ENCODE data around the gene PPM1M.

PPM1M gene

GRCh38 chr3:52211268-52211891 lies 34.2 kb upstream of the PPM1M start:
- H3K4me3 ChIP-seq (ENCODE audit: low read depth in 1 of 2, low read length in 1 of 2) = peak overlapping the region; percentile 25 to 37
- H3K9me3 ChIP-seq = no peaks in the 10 kb centered on the region
- peaks cover 94% of the 10 kb centered on the region for H3K36me3 ChIP-seq
- peaks cover 44 to 63% of the 10 kb centered on the region in 2 experiments for H3K4me1 ChIP-seq (ENCODE audit: control insufficient read depth in 1 of 2, insufficient read depth in 1 of 2, low read depth in 1 of 2, low read length in 1 of 2)
- H3K27me3 ChIP-seq = no peaks in the 10 kb centered on the region
- peak overlapping the region; percentile 88 for H3K27ac ChIP-seq
- TF ChIP-seq, protein P1, sequence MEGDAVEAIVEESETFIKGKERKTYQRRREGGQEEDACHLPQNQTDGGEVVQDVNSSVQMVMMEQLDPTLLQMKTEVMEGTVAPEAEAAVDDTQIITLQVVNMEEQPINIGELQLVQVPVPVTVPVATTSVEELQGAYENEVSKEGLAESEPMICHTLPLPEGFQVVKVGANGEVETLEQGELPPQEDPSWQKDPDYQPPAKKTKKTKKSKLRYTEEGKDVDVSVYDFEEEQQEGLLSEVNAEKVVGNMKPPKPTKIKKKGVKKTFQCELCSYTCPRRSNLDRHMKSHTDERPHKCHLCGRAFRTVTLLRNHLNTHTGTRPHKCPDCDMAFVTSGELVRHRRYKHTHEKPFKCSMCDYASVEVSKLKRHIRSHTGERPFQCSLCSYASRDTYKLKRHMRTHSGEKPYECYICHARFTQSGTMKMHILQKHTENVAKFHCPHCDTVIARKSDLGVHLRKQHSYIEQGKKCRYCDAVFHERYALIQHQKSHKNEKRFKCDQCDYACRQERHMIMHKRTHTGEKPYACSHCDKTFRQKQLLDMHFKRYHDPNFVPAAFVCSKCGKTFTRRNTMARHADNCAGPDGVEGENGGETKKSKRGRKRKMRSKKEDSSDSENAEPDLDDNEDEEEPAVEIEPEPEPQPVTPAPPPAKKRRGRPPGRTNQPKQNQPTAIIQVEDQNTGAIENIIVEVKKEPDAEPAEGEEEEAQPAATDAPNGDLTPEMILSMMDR (IDR thresholded peaks at IDR 0.05) = no peak

DNA sequence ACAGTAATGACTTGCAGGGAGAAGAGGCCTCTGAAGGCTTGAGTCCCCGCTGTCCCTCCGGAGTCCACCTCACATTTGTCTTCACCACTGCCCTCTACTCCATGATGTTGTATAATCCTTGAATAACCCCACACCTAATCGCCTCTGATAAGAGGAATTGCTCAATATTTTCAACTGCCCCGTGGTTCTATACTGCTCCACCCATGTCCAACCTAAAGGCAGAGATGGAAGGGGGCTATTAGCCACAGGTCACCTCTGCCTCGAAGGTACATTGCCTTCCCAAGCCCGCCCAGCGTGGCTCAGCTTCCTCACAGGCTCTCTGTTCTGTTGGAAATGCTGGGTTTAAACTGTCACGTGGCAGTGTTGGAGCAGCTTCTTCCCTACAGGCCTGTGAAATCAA lies 32.6 kb upstream of the PPM1M start:
- Histone ChIP-seq H3K4me1 (ENCODE audit: control insufficient read depth in 1 of 2, insufficient read depth in 1 of 2, low read depth in 1 of 2, low read length in 1 of 2) (peaks cover 58 to 77% of the 10 kb centered on the region in 2 experiments), H3K36me3 (peaks cover 81% of the 10 kb centered on the region), H3K27ac (peak overlapping the region; percentile 88), H3K27me3 (no peaks in the 10 kb centered on the region), H3K9me3 (no peaks in the 10 kb centered on the region), H3K4me3 (ENCODE audit: low read depth in 1 of 2, low read length in 1 of 2) (no peak overlapping the region)
- TF ChIP-seq, protein P1 (IDR thresholded peaks at IDR 0.05) = no peak

- Histone ChIP-seq H3K36me3 (peaks cover 72% of the 10 kb centered on the region), H3K4me1 (ENCODE audit: control insufficient read depth in 1 of 2, insufficient read depth in 1 of 2, low read depth in 1 of 2, low read length in 1 of 2) (peaks cover 57 to 79% of the 10 kb centered on the region in 2 experiments)
- TF ChIP-seq, protein P1 (IDR thresholded peaks at IDR 0.05) = no peak
These were observed 31.7 kb upstream of the PPM1M start for GRCh38 chr3:52213901-52214300.

DNA sequence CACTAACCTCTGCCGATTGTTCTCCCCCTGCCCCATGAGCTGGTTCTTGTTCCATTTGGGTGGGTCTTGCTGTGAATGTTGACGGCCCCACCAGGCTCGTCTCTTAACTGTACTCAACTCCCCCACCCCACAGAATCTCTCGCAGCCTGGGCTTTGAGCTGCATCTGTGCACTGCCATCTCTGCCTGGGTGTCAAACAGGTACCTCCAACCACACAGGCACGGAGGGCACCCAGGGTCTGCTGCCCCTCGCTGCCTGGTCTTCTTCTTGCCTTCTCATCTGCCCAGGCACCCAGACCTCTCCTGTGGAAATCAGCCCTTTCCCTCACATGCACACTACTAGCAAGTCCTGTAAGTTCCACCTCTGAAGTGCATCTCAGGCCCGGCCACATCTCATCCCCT lies 30.2 kb upstream of the PPM1M start:
- TF ChIP-seq, protein P1 (IDR thresholded peaks at IDR 0.05) = no peak
- peaks cover 57% of the 10 kb centered on the region for H3K36me3 ChIP-seq
- peaks cover 50 to 69% of the 10 kb centered on the region in 2 experiments for H3K4me1 ChIP-seq (ENCODE audit: control insufficient read depth in 1 of 2, insufficient read depth in 1 of 2, low read depth in 1 of 2, low read length in 1 of 2)

More at GRCh38 chr3:52213901-52214300, 31.7 kb upstream of the PPM1M start:
- Histone ChIP-seq H3K9me3 (no peaks in the 10 kb centered on the region), H3K4me3 (ENCODE audit: low read depth in 1 of 2, low read length in 1 of 2) (no peak overlapping the region), H3K27me3 (no peaks in the 10 kb centered on the region), H3K27ac (peak overlapping the region; percentile 88)

DNA sequence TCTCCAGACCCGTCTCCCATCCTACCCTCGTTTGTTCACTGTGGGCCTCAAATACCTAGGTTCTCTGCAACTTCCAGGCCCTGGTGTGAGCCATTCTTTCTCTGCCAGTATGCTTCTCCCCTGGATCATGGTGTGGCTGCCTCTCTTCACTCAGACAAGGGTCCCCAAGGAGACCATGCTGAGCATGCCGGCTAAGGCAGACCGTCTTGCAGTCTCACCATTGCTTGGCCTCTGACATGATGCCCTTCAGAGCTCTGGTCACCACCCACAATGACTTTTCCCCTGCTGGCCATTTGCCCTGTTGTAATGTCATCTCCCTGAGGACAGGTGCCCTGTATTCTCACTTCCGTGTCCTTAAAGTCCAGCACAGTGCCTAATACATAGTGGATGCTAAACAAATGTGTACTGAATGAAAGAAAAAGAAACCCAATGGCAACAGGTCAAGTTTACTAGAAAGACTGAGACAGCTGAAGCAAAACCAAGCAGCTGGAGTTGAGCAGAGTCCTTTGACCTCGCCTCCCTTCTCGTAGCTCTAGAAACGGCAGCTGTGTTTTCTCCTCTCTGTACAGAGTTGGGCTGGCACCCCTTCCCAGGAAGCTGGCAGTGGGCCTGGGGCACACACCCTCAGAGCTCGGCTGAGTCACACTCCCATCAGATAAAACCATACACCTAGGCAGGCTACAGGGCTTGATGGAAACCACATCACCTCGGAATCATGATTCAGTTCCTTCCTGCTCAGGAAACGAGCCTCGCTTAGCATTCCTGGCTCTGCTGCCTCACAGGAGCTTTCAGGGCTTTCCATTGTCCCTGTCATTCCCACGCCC lies 28.8 kb upstream of the PPM1M start:
- TF ChIP-seq, protein P1 (IDR thresholded peaks at IDR 0.05) = no peak
- no peak overlapping the region for H3K4me3 ChIP-seq (ENCODE audit: low read depth in 1 of 2, low read length in 1 of 2)
- H3K27ac ChIP-seq = peak overlapping the region; percentile 88
- no peaks in the 10 kb centered on the region for H3K27me3 ChIP-seq
- H3K9me3 ChIP-seq = no peaks in the 10 kb centered on the region
- H3K36me3 ChIP-seq = peaks cover 63% of the 10 kb centered on the region
- peaks cover 40 to 62% of the 10 kb centered on the region in 2 experiments for H3K4me1 ChIP-seq (ENCODE audit: control insufficient read depth in 1 of 2, insufficient read depth in 1 of 2, low read depth in 1 of 2, low read length in 1 of 2)

More for the DNA sequence above, 30.2 kb upstream of the PPM1M start:
- Histone ChIP-seq H3K27me3 (no peaks in the 10 kb centered on the region), H3K9me3 (no peaks in the 10 kb centered on the region), H3K27ac (peak overlapping the region; percentile 88), H3K4me3 (ENCODE audit: low read depth in 1 of 2, low read length in 1 of 2) (no peak overlapping the region)

Measured in neutrophil (primary cell).